PC-9 (cell line): Measurements from ENCODE around the gene ST6GALNAC1.

Source experiments
- CTCF ChIP-seq: fragments of 200-600 bp; sonication (generic); conservative IDR thresholded peaks from 2 replicates; pipeline ENCODE4 v1.6.1; 2017; ENCODE audit warnings: mixed run types, antibody characterized with exemption, mild to moderate bottlenecking, moderate library complexity
- EZH2 ChIP-seq: fragments of 200-600 bp; sonication (generic); IDR thresholded peaks from 2 replicates; pipeline ENCODE4 v1.8.0; 2017; ENCODE audit warnings: antibody characterized with exemption, low read depth

DNA sequence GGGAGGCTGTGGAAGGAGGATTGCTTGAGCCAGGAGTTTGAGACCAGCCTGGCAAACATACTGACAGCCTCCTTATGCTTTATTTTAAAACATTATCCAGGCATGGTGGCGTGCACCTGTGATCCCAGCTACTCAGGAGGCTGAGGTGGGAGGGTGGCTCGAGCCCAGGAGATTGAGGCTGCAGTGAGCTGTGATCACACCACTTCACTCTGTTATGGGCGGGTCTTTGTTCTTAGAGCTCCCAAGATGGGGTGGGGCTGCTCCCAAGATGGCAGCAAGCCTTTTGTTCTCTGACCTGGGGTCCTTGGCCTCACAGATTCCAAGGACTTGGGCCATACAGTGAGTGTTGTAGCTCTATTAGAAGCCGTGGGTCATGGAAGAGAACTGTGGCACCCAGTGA is 31.8 kb downstream of the ST6GALNAC1 start:
- TF ChIP-seq CTCF (no peak), EZH2 (no peak)
